ENCODE measurements around the gene FOXN4.

Gene FOXN4

DNA sequence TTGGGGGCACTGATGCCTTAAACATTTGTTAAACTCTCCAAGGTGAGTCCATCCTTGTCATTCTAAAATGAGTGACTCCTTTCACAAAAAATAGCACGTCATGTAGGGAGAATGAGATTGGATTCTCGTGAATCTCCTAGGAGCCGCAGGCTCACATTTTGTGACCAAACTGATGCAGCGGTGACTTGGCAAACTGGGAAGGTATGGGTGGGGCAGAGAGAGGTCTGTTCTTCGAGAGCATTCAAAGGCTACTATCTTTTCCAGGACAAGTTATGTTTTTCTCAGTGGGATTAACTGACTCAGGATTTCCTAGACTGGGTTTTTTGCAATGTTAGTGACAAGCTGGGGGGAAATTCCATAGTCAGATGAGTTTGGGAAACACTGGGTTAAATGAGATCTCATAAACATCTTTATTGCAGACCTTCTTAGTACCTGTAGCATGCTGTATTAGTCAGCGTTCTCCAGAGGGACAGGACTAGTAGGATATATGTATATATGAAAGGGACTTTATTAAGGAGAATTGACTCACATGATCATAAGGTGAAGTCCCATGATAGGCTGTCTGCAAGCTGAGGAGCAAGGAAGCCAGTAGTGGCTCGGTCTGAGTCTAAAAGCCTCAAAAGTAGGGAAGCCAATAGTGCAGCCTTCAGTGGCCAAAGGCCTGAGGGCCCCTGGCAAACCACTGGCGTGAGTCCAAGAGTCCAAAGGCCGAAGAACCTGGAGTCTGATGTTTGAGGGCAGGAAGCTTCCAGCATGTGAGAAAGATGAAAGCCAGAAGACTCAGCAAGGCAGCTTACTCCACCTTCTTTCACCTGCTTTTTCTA is 61.0 kb downstream of the FOXN4 start:
- Histone ChIP-seq H3K4me1 (peaks cover 8% of the 10 kb centered on the region), H3K79me2 (no peaks in the 10 kb centered on the region), H3K27me3 (ENCODE audit: control insufficient read depth, insufficient read depth, low read length) (no peaks in the 10 kb centered on the region), H2AFZ (no peak overlapping the region), H3K27ac (no peak overlapping the region), H3K36me3 (ENCODE audit: control insufficient read depth, insufficient read depth, low read length) (no peaks in the 10 kb centered on the region), H3K4me2 (ENCODE audit: low read length) (no peak overlapping the region), H3K9me3 (ENCODE audit: control insufficient read depth, low read length) (no peaks in the 10 kb centered on the region), H3K4me3 (ENCODE audit: low read depth, low read length) (no peak overlapping the region), H3K9ac (no peak overlapping the region)
- TF ChIP-seq, protein P1, sequence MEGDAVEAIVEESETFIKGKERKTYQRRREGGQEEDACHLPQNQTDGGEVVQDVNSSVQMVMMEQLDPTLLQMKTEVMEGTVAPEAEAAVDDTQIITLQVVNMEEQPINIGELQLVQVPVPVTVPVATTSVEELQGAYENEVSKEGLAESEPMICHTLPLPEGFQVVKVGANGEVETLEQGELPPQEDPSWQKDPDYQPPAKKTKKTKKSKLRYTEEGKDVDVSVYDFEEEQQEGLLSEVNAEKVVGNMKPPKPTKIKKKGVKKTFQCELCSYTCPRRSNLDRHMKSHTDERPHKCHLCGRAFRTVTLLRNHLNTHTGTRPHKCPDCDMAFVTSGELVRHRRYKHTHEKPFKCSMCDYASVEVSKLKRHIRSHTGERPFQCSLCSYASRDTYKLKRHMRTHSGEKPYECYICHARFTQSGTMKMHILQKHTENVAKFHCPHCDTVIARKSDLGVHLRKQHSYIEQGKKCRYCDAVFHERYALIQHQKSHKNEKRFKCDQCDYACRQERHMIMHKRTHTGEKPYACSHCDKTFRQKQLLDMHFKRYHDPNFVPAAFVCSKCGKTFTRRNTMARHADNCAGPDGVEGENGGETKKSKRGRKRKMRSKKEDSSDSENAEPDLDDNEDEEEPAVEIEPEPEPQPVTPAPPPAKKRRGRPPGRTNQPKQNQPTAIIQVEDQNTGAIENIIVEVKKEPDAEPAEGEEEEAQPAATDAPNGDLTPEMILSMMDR (IDR thresholded peaks at IDR 0.05): no peak

DNA sequence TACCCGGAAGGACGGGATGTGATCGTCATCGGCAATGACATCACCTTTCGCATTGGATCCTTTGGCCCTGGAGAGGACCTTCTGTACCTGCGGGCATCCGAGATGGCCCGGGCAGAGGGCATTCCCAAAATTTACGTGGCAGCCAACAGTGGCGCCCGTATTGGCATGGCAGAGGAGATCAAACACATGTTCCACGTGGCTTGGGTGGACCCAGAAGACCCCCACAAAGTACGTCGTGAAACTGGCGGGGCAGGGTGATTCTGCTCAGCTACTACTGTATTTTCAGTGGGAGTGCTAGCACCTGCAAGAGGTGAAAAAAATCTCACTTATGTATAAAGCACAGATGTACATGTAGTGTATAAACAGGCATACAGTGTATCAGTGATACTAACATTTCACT is 62.9 kb downstream of the FOXN4 start:
- H3K4me2 ChIP-seq (ENCODE audit: low read length): no peak overlapping the region
- H3K9ac ChIP-seq: no peak overlapping the region
- H3K27ac ChIP-seq: no peak overlapping the region
- peaks cover 8% of the 10 kb centered on the region for H3K4me1 ChIP-seq
- no peaks in the 10 kb centered on the region for H3K36me3 ChIP-seq (ENCODE audit: control insufficient read depth, insufficient read depth, low read length)
- no peaks in the 10 kb centered on the region for H3K9me3 ChIP-seq (ENCODE audit: control insufficient read depth, low read length)
- no peak overlapping the region for H2AFZ ChIP-seq
- TF ChIP-seq, protein P1 (IDR thresholded peaks at IDR 0.05): no peak
- no peaks in the 10 kb centered on the region for H3K27me3 ChIP-seq (ENCODE audit: control insufficient read depth, insufficient read depth, low read length)
- no peaks in the 10 kb centered on the region for H3K79me2 ChIP-seq
- H3K4me3 ChIP-seq (ENCODE audit: low read depth, low read length): no peak overlapping the region

DNA sequence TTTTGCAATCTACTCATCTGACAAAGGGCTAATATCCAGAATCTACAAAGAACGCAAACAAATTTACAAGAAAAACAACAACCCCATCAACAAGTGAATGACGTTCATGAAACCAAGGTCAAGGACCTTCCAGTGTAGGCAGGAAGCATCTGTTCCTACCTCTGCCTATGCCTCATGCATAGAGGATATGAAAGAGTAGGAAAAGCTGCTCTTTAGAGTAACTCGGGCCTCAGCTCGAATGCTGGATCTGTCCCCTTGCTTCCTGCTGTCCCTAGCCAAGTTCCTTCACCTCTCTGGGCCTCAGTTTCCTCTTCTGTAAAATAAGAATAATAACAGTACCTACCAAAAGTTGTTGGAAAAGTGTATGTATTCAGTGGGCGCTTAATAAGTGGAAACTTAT is 65.0 kb downstream of the FOXN4 start:
- no peaks in the 10 kb centered on the region for H3K36me3 ChIP-seq (ENCODE audit: control insufficient read depth, insufficient read depth, low read length)
- no peak overlapping the region for H3K4me2 ChIP-seq (ENCODE audit: low read length)
- H3K79me2 ChIP-seq: no peaks in the 10 kb centered on the region
- no peaks in the 10 kb centered on the region for H3K27me3 ChIP-seq (ENCODE audit: control insufficient read depth, insufficient read depth, low read length)
- H3K4me3 ChIP-seq (ENCODE audit: low read depth, low read length): no peak overlapping the region
- no peaks in the 10 kb centered on the region for H3K4me1 ChIP-seq
- H3K9me3 ChIP-seq (ENCODE audit: control insufficient read depth, low read length): no peaks in the 10 kb centered on the region
- H3K9ac ChIP-seq: no peak overlapping the region
- TF ChIP-seq, protein P1 (IDR thresholded peaks at IDR 0.05): no peak
- H3K27ac ChIP-seq: no peak overlapping the region
- H2AFZ ChIP-seq: no peak overlapping the region

DNA sequence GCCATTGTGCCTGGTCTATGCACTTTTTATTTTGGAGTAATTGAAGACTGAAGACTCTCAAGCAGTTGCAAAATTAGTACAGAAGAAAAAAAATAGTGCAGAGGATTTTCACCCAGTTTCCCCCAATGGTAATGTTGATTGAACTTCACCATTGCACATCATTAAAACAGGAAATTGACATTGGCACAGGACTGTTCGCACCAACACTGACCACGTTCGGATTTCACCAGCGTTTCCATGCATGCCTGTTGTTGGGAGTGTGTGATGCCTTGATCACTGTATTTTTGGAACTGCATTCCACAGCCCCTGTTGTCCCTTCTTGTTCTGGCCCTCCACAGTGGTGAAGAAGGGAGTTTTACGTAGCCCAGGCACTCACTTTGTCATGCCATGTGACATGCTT is 67.1 kb downstream of the FOXN4 start:
- Histone ChIP-seq H3K4me3 (ENCODE audit: low read depth, low read length) (no peak overlapping the region), H2AFZ (no peak overlapping the region), H3K27me3 (ENCODE audit: control insufficient read depth, insufficient read depth, low read length) (no peaks in the 10 kb centered on the region), H3K79me2 (no peaks in the 10 kb centered on the region), H3K4me2 (ENCODE audit: low read length) (no peak overlapping the region), H3K27ac (no peak overlapping the region), H3K36me3 (ENCODE audit: control insufficient read depth, insufficient read depth, low read length) (no peaks in the 10 kb centered on the region), H3K9ac (no peak overlapping the region), H3K4me1 (no peaks in the 10 kb centered on the region), H3K9me3 (ENCODE audit: control insufficient read depth, low read length) (no peaks in the 10 kb centered on the region)
- TF ChIP-seq, protein P1 (IDR thresholded peaks at IDR 0.05): no peak

DNA sequence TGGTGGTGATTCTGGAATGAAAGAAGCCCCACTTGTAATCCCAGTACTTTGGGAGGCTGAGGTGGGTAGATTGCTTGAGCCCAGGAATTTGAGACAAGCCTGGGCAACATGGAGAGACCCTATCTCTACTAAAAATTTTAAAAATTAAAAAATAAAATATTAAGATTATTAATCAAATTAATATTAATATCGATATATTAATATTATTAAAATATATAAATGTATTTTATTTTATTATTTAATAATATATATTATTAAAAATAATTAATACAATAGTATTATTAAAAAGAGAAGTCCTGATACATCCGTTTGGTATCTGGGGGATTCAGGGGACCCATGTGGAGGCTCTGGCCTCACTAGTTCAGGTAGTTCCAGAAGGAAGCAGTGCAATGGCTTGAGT is 68.7 kb downstream of the FOXN4 start:
- no peaks in the 10 kb centered on the region for H3K27me3 ChIP-seq (ENCODE audit: control insufficient read depth, insufficient read depth, low read length)
- H3K79me2 ChIP-seq: no peaks in the 10 kb centered on the region
- no peak overlapping the region for H3K27ac ChIP-seq
- H3K9me3 ChIP-seq (ENCODE audit: control insufficient read depth, low read length): no peaks in the 10 kb centered on the region
- TF ChIP-seq, protein P1 (IDR thresholded peaks at IDR 0.05): no peak
- no peak overlapping the region for H3K4me3 ChIP-seq (ENCODE audit: low read depth, low read length)
- H3K4me2 ChIP-seq (ENCODE audit: low read length): no peak overlapping the region
- no peak overlapping the region for H2AFZ ChIP-seq
- H3K9ac ChIP-seq: no peak overlapping the region
- H3K36me3 ChIP-seq (ENCODE audit: control insufficient read depth, insufficient read depth, low read length): no peaks in the 10 kb centered on the region
- no peaks in the 10 kb centered on the region for H3K4me1 ChIP-seq

All from parathyroid adenoma (tissue), 2 donors.